DOHH2 (cell line): ENCODE results near the gene GTF3C2.

Experiments
- H3F3A ChIP-seq: fragments of 200-600 bp; sonication (generic), shearing (Covaris generic); 2 replicates; pipeline ENCODE4 v1.6.0; 2016; ENCODE audit warnings: antibody characterized with exemption, mild to moderate bottlenecking; ENCODE audit not compliant: control insufficient read depth, insufficient read depth
- H3K27ac ChIP-seq: fragments of 200-600 bp; sonication (generic); 2 replicates; pipeline ENCODE4 v1.5.1; 2014; ENCODE audit warnings: low read depth, mild to moderate bottlenecking, low read length, moderate library complexity
- H3K27me3 ChIP-seq: fragments of 200-600 bp; sonication (generic); 2 replicates; pipeline ENCODE4 v1.6.1; 2014; ENCODE audit warnings: mild to moderate bottlenecking, low read length, mixed read lengths; ENCODE audit not compliant: control insufficient read depth
- H3K36me3 ChIP-seq: fragments of 200-600 bp; sonication (generic); 2 replicates; pipeline ENCODE4 v1.6.1; 2014; ENCODE audit warnings: mild to moderate bottlenecking, low read length, moderate library complexity, mixed read lengths; ENCODE audit not compliant: control insufficient read depth
- H3K4me1 ChIP-seq: fragments of 200-600 bp; sonication (generic); 2 replicates; pipeline ENCODE4 v1.6.1; 2014; ENCODE audit warnings: mild to moderate bottlenecking, low read length, mixed read lengths; ENCODE audit not compliant: control insufficient read depth
- H3K4me2 ChIP-seq: fragments of 200-600 bp; sonication (generic); 2 replicates; pipeline ENCODE4 v1.6.0; 2014; ENCODE audit warnings: mild to moderate bottlenecking, low read length, moderate library complexity
- H3K4me3 ChIP-seq: fragments of 200-600 bp; sonication (generic); 2 replicates; pipeline ENCODE4 v1.5.1; 2014; ENCODE audit warnings: mild to moderate bottlenecking, low read length, mixed read lengths
- H3K79me2 ChIP-seq: fragments of 200-600 bp; sonication (generic); 2 replicates; pipeline ENCODE4 v1.6.1; 2014; ENCODE audit warnings: mild to moderate bottlenecking, low read length, mixed read lengths; ENCODE audit not compliant: control insufficient read depth
- H3K9me2 ChIP-seq: fragments of 200-600 bp; sonication (generic); replicated peaks from 2 replicates; pipeline ENCODE4 v1.6.1; 2014; ENCODE audit warnings: mild to moderate bottlenecking, low read length, mixed read lengths; ENCODE audit not compliant: control insufficient read depth
- H3K9me3 ChIP-seq: fragments of 200-600 bp; sonication (generic); 2 replicates; pipeline ENCODE4 v1.6.1; 2014; ENCODE audit warnings: antibody characterized with exemption, low read length, mixed read lengths; ENCODE audit not compliant: control insufficient read depth, insufficient read depth
- H4K20me1 ChIP-seq: fragments of 200-600 bp; sonication (generic); 2 replicates; pipeline ENCODE4 v1.6.0; 2014; ENCODE audit warnings: low read depth, mild to moderate bottlenecking, antibody characterized with exemption, low read length, moderate library complexity; ENCODE audit not compliant: control insufficient read depth, insufficient read depth
- CTCF ChIP-seq: fragments of 200-600 bp; sonication (generic); IDR thresholded peaks from one replicate; pipeline ENCODE4 v1.5.1; 2014; ENCODE audit warnings: antibody characterized with exemption, mild to moderate bottlenecking, low read depth, low read length; ENCODE audit not compliant: poor library complexity, severe bottlenecking
- EZH2phosphoT487 ChIP-seq: fragments of 200-600 bp; sonication (generic); IDR thresholded peaks from 2 replicates; pipeline ENCODE4 v1.6.1; 2017; ENCODE audit warnings: borderline replicate concordance, mild to moderate bottlenecking, antibody characterized with exemption, low read length, moderate library complexity, mixed read lengths

Gene GTF3C2

GRCh38 chr2:27282892-27283291 lies 73.7 kb downstream of the GTF3C2 start:
- Histone ChIP-seq H3K79me2 (no peaks in the 10 kb centered on the region), H4K20me1 (no peaks in the 10 kb centered on the region), H3K9me3 (no peaks in the 10 kb centered on the region), H3K27ac (no peak overlapping the region), H3K4me1 (peaks cover 17% of the 10 kb centered on the region), H3K4me3 (no peak overlapping the region), H3K27me3 (no peaks in the 10 kb centered on the region), H3F3A (no peaks in the 10 kb centered on the region), H3K9me2 (no peaks in the 10 kb centered on the region), H3K4me2 (no peak overlapping the region), H3K36me3 (no peaks in the 10 kb centered on the region)
- TF ChIP-seq EZH2phosphoT487 = no peak

- Histone ChIP-seq H3K4me3 (no peak within 1 kb of the TSS), H3K36me3 (no peaks in the 10 kb centered on the region), H3K9me2 (no peaks in the 10 kb centered on the region), H4K20me1 (no peaks in the 10 kb centered on the region), H3K4me1 (peaks cover 17% of the 10 kb centered on the region), H3K4me2 (no peak within 1 kb of the TSS), H3K79me2 (no peaks in the 10 kb centered on the region), H3K27me3 (no peaks in the 10 kb centered on the region), H3F3A (no peaks in the 10 kb centered on the region), H3K9me3 (no peaks in the 10 kb centered on the region), H3K27ac (no peak within 1 kb of the TSS)
- TF ChIP-seq CTCF = no peak
- no peak for TF ChIP-seq EZH2phosphoT487
These were observed 74.6 kb downstream of the GTF3C2 start, which contains the start of gene TRIM54 for GRCh38 chr2:27281855-27282559. TRIM54 (plus strand) TSS chr2:27282429; CDS start chr2:27282732, 303 bp downstream.

GRCh38 chr2:27281442-27281841 lies 75.1 kb downstream of the GTF3C2 start:
- H3K36me3 ChIP-seq = no peaks in the 10 kb centered on the region
- no peaks in the 10 kb centered on the region for H3K9me3 ChIP-seq
- H3K27me3 ChIP-seq = no peaks in the 10 kb centered on the region
- H3K9me2 ChIP-seq = no peaks in the 10 kb centered on the region
- no peak overlapping the region for H3K4me3 ChIP-seq
- H3K4me2 ChIP-seq = no peak overlapping the region
- no peaks in the 10 kb centered on the region for H4K20me1 ChIP-seq
- no peaks in the 10 kb centered on the region for H3F3A ChIP-seq
- no peak overlapping the region for H3K27ac ChIP-seq
- no peaks in the 10 kb centered on the region for H3K79me2 ChIP-seq
- TF ChIP-seq EZH2phosphoT487 = no peak
- TF ChIP-seq CTCF = no peak
- peaks cover 17% of the 10 kb centered on the region for H3K4me1 ChIP-seq

- H3F3A ChIP-seq = no peaks in the 10 kb centered on the region
- H3K9me2 ChIP-seq = no peaks in the 10 kb centered on the region
- no peaks in the 10 kb centered on the region for H3K36me3 ChIP-seq
- H3K27me3 ChIP-seq = no peaks in the 10 kb centered on the region
- no peak overlapping the region for H3K4me2 ChIP-seq
- H3K27ac ChIP-seq = no peak overlapping the region
- no peak for TF ChIP-seq EZH2phosphoT487
- TF ChIP-seq CTCF = no peak
- no peaks in the 10 kb centered on the region for H3K9me3 ChIP-seq
- no peaks in the 10 kb centered on the region for H4K20me1 ChIP-seq
- H3K4me3 ChIP-seq = no peak overlapping the region
- H3K79me2 ChIP-seq = no peaks in the 10 kb centered on the region
- peaks cover 11% of the 10 kb centered on the region for H3K4me1 ChIP-seq
These were observed 75.7 kb downstream of the GTF3C2 start for GRCh38 chr2:27280826-27281225.
